ENCODE results near the gene KDR.

The KDR gene

DNA sequence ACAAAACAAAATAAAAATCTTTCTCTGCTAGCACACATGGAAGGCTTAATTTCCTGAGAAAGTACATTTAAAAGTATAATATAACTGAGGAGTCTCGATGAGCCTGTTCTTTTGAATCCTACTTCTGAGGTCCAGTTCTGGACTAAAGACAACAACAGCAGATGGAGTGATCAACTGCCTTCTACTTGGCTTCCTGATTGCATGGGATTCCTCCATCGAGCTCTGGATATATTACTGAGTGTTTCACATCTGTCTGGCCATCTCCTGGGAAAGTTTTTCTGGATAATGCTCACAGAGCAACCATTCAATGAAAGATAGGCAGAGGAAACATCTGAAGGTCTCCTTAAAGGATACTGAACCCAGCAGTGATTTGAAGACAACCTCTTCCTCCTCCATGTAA, 42.6 kb downstream of the KDR start:
- DNase-seq, result no peak
- Mint-ChIP-seq H3K27me3 (no peaks in the 10 kb centered on the region), H3K9me3 (no peaks in the 10 kb centered on the region), H3K36me3 (ENCODE audit: insufficient read depth) (peaks cover 4% of the 10 kb centered on the region), H3K4me1 (ENCODE audit: low read depth in 2 of 2) (no peaks in the 10 kb centered on the region), H3K27ac (no peak overlapping the region), H3K4me3 (no peak overlapping the region)
- no peak for ATAC-seq (replicated peaks)

DNA sequence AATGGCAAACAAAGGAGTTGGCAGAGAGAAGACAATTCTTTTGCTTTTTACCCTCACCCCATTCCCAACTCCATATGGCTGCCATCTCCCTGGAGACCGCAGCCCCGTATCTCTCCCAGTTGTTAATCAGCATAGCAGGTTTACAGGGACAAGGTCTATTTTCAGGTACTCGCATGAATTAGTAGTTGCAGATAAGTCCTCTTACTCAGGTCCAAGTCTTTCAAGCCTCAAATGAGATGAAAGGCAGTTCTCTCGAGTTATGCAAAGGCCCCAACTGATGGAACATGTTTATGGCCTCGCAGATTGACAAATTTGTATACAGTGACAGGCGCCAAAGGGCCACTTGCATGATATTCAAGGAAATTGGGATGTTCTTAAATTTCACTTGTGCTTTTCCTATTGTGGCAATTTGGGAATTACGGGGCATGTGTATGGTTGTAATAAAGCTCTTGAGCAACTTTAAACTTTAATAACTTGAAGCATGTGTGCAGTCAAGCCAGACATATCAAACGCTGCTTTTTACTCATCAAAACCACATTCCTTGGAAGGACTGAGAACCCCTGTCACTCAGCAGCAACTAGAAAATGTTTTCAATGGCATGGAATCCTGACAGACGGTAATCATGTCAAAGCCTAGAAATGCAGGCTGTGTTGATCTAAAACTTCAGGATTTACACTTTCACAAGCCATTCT, 45.1 kb downstream of the KDR start:
- Mint-ChIP-seq H3K4me1 (ENCODE audit: low read depth in 2 of 2) (no peaks in the 10 kb centered on the region), H3K36me3 (ENCODE audit: insufficient read depth) (no peaks in the 10 kb centered on the region)
- ATAC-seq (replicated peaks), result no peak

DNA sequence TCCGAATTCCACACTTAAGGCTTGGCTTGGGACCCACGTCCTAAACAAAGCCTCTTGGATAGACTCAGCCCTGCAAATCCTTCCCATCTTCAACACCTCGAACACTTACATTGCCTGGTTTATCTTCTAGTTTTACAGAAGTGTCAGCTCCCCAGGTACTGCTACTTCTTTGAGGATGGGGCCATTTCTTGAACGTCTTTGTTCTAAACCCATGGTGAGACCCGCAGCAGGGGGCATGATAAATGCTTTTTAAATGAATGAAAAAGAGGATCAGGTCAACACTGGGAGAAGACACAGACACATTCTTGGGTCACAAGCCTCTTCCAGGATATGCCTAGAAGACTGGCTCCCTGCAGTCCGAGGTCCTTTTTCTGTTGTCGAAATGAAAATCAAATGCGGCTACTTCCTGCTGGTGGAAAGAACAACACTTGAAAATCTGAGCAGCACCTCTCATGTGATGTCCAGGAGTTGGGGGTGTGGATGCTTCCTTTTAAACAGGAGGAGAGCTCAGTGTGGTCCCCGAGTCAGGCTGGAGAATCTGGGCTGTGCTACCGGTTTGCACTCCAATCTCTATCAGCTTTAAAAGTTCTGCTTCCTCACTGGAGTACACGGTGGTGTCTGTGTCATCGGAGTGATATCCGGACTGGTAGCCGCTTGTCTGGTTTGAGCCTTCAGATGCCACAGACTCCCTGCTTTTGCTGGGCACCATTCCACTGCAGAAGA, 45.8 kb downstream of the KDR start:
- H3K36me3 Mint-ChIP-seq (ENCODE audit: insufficient read depth), result no peaks in the 10 kb centered on the region
- DNase-seq, result no peak
- H3K27me3 Mint-ChIP-seq, result no peaks in the 10 kb centered on the region
- no peak for ATAC-seq (replicated peaks)
- H3K4me3 Mint-ChIP-seq, result no peak overlapping the region
- no peaks in the 10 kb centered on the region for H3K9me3 Mint-ChIP-seq
- H3K4me1 Mint-ChIP-seq (ENCODE audit: low read depth in 2 of 2), result no peaks in the 10 kb centered on the region
- no peak overlapping the region for H3K27ac Mint-ChIP-seq

More for the DNA sequence above, 45.1 kb downstream of the KDR start:
- no peak overlapping the region for H3K4me3 Mint-ChIP-seq
- no peaks in the 10 kb centered on the region for H3K27me3 Mint-ChIP-seq
- H3K27ac Mint-ChIP-seq, result no peak overlapping the region
- DNase-seq, result no peak
- H3K9me3 Mint-ChIP-seq, result no peaks in the 10 kb centered on the region

DNA sequence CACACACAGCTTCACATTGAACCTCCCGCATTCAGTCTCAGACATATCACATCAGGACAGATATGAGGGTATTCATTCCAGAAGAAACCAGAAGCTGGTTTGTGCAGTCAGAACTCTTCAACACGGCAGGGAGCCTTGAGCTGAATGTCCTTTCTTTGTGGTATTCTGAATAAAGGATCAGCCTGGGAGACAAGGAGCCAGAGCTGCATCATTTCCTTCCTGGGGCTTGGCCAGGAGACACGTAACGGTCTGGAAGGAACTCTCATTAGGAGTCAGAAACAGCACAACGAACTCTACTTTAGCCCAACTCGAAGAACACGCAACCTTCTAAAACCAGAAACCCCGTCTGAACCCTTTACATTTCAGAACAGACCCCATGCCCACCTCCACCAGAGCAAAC, 46.4 kb downstream of the KDR start:
- H3K27ac Mint-ChIP-seq, result no peak overlapping the region
- DNase-seq, result no peak
- no peak for ATAC-seq (replicated peaks)
- no peaks in the 10 kb centered on the region for H3K36me3 Mint-ChIP-seq (ENCODE audit: insufficient read depth)
- H3K4me1 Mint-ChIP-seq (ENCODE audit: low read depth in 2 of 2), result no peaks in the 10 kb centered on the region
- H3K4me3 Mint-ChIP-seq, result no peak overlapping the region
- no peaks in the 10 kb centered on the region for H3K27me3 Mint-ChIP-seq
- H3K9me3 Mint-ChIP-seq, result no peaks in the 10 kb centered on the region

DNA sequence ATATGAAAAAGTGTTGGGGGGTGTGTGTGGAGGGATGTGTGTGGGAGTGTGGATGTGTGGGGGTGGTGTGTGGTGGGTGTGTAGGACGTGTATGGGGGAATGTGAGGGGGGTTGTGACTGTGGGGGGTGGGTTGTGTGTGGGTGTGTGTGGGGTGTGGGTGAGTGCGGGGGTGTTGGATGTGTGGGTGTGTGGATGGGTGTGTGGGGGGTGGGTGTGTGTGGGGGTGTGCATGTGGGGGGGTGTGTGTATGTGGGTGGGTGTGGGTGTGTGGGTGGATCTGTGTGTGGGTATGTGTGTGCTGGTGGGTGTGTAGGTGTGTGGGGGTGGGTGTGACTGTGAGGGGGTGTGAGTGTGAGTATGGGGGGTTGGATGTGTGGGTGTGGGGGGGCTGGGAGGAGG, 47.8 kb downstream of the KDR start:
- no peak for ATAC-seq (replicated peaks)
- Mint-ChIP-seq H3K9me3 (no peaks in the 10 kb centered on the region), H3K27me3 (no peaks in the 10 kb centered on the region), H3K4me1 (ENCODE audit: low read depth in 2 of 2) (no peaks in the 10 kb centered on the region), H3K4me3 (no peak overlapping the region), H3K36me3 (ENCODE audit: insufficient read depth) (no peaks in the 10 kb centered on the region), H3K27ac (no peak overlapping the region)
- DNase-seq, result no peak

DNA sequence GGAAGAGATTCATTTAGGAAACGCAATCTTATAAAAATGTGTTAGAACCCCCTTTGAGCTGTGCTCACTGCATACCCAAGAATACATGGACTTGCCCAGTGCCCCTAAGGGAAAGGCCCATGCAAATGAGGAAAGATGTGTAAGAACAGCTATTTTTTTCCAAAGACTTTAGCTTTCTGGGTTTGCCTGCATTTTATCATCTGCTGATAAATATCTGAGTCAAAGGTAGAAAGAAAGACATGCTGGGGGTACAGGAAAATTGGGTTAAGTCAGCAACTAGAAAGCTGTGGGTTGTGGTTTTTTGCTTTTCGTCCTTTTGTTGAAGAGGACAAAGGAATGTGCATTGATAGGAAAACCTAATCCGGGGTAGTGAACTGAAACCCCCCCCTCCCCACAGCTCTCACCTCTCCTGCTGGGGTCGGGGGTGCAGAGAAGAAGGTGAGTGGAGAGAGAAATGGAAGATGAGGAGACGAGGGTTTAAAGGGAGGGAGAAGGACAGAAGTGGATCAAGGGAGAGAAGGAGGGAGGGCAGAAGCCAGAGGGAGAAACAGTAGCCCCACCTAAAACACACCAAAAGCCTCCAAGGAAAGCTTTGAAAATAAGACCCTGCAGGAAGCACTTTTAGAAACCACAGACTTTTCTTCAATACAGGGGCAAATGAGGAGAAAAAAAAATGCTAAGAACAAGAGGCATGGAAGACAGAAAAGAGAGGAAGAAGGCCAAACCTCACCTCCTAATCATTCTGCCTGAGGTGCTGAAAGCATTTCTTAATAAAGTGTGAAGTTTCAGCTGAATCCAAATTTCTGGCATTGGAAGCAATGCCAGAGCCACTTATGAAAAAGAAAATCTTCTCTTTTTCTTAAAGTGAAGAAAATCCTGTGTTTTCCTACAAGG, 49.3 kb downstream of the KDR start:
- Mint-ChIP-seq H3K4me3 (no peak overlapping the region), H3K36me3 (ENCODE audit: insufficient read depth) (no peaks in the 10 kb centered on the region), H3K9me3 (no peaks in the 10 kb centered on the region), H3K27me3 (no peaks in the 10 kb centered on the region), H3K4me1 (ENCODE audit: low read depth in 2 of 2) (no peaks in the 10 kb centered on the region), H3K27ac (no peak overlapping the region)
- DNase-seq (no peak), ATAC-seq (replicated peaks) (no peak)

DNA sequence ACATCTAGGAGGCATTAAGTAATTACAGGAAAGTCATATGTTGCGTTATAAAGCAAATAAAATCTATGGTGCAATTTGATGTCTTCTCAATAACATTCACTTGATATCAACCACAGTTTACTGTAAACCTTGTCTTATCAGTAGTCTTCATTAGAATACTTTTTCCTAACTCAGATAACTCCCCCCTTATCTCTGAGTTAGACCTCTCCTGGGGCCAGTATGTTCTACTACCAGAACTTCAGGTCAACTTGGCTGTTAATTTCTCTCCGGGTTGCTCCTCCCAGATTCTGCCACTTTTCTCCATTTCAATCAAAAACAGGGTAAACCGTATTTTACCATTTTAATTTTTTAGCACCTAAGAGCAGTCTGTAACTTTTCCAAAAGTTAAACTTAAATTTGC, 50.0 kb downstream of the KDR start:
- ATAC-seq (replicated peaks), result no peak
- peaks cover 0 to 3% of the 10 kb centered on the region in 2 donors for H3K9me3 Mint-ChIP-seq
- H3K36me3 Mint-ChIP-seq (ENCODE audit: insufficient read depth), result no peaks in the 10 kb centered on the region
- no peaks in the 10 kb centered on the region for H3K4me1 Mint-ChIP-seq (ENCODE audit: low read depth in 2 of 2)
- DNase-seq, result no peak
- H3K4me3 Mint-ChIP-seq, result no peak overlapping the region
- no peak overlapping the region for H3K27ac Mint-ChIP-seq
- no peaks in the 10 kb centered on the region for H3K27me3 Mint-ChIP-seq

DNA sequence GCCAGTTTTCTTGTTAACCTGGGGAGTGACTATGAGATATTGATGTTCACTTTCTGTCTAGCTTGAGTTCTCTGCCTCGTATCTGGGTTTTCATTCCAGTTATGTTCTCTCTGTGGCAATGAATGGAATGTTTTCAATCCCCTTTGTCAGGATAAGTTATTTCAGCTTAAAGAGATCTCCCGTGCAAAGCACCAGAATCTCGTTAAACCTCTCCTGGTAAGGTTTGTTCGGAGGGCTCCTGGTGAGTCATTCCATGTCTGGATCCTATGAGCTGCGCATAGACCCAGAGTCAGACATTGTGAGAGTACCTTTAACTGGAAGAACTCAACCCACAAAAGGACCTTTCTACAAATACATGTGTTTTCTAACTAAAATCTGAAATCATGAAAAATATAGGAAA, 51.0 kb downstream of the KDR start:
- H3K4me3 Mint-ChIP-seq, result no peak overlapping the region
- H3K36me3 Mint-ChIP-seq (ENCODE audit: insufficient read depth), result no peaks in the 10 kb centered on the region
- no peaks in the 10 kb centered on the region for H3K27me3 Mint-ChIP-seq
- no peaks in the 10 kb centered on the region for H3K4me1 Mint-ChIP-seq (ENCODE audit: low read depth in 2 of 2)
- no peak overlapping the region for H3K27ac Mint-ChIP-seq
- DNase-seq (no peak), ATAC-seq (replicated peaks) (no peak)
- H3K9me3 Mint-ChIP-seq, result peaks cover 0 to 3% of the 10 kb centered on the region in 2 donors

DNA sequence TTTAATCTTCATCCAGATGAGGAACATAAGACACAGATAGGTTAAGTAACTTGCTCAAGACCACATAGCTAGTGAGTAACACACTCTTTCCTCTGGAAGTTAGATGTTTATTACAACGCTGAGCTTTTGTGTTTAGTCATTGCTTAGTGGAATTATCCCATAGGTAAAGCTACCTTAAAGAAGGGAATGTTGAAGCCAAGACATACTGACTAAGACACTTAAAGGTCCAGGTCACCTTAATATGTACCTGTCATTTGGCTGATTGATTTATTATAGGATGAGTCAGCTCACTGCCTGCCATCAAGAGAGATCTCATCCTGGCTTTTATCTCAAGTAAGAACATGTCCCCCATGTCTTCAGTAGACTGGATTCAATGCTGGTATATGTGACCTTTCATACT, 53.4 kb downstream of the KDR start:
- Mint-ChIP-seq H3K4me3 (no peak overlapping the region), H3K27ac (no peak overlapping the region), H3K27me3 (no peaks in the 10 kb centered on the region), H3K36me3 (ENCODE audit: insufficient read depth) (no peaks in the 10 kb centered on the region), H3K9me3 (peaks cover 0 to 3% of the 10 kb centered on the region in 2 donors), H3K4me1 (ENCODE audit: low read depth in 2 of 2) (no peaks in the 10 kb centered on the region)
- no peak for DNase-seq
- ATAC-seq (replicated peaks), result no peak

DNA sequence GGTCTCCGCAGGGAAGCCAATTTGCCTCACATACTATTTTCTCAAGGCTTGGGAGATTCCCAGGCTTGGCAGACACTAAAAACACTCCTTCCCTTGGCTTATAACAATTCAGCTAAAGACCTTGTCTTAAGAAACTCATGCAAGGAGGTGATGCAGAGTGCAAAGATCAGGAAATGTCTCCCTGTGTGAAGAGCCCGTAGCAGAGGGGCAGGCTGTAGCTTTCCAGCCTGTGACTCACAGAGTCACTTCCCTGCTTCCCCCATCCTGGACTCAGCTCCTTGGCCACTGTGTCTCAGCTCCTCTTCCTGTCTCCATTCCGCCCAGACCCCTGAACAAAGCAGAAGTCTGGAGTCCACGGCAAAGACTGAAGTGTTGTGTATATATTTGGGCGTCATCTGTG, 56.1 kb downstream of the KDR start:
- no peak for DNase-seq
- no peaks in the 10 kb centered on the region for H3K4me1 Mint-ChIP-seq (ENCODE audit: low read depth in 2 of 2)
- H3K27me3 Mint-ChIP-seq, result no peaks in the 10 kb centered on the region
- H3K4me3 Mint-ChIP-seq, result no peak overlapping the region
- H3K36me3 Mint-ChIP-seq (ENCODE audit: insufficient read depth), result no peaks in the 10 kb centered on the region
- peaks cover 0 to 3% of the 10 kb centered on the region in 2 donors for H3K9me3 Mint-ChIP-seq
- no peak for ATAC-seq (replicated peaks)
- H3K27ac Mint-ChIP-seq, result no peak overlapping the region

DNA sequence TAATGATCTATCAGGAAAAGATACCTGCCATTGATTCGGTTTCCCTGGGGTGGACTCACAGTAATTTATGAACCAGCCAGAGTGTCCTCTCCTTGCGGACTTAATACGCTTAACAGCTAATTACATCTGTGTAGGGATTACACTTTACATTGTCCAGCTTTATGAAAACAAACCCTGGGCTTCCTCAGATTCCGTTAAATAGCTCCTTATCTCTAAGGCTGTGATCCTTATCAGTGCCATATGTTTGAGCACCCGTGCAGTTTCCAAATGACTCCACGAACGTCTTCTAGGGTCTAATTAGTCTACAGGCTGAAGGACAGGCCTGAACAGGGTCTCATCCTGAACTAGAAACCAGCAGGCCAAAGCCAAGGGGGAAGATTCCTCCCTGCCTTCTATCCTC, 56.9 kb downstream of the KDR start:
- Mint-ChIP-seq H3K4me3 (no peak overlapping the region), H3K27me3 (no peaks in the 10 kb centered on the region), H3K36me3 (ENCODE audit: insufficient read depth) (no peaks in the 10 kb centered on the region), H3K27ac (no peak overlapping the region), H3K4me1 (ENCODE audit: low read depth in 2 of 2) (no peaks in the 10 kb centered on the region), H3K9me3 (peaks cover 0 to 3% of the 10 kb centered on the region in 2 donors)
- ATAC-seq (replicated peaks) (no peak), DNase-seq (no peak)

DNA sequence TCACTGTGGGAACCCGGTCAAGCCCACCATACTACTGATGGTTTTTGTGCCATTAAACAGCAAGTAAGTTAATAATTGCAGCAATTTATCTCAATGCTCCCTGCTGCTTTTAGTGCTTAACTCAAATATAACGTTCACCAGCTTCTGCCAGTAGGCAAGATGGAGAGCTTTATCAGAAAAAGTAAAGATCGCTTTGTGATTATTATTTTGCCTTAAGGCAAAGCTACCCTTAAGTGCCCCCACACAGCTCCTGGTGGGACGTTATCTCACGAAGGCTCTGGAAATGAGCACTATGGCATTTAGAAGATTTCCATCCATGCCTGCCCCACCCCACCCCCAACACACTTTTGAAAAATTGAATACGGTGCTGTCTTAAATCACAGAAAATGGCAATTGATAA, 59.4 kb downstream of the KDR start:
- H3K27ac Mint-ChIP-seq, result no peak overlapping the region
- H3K4me1 Mint-ChIP-seq (ENCODE audit: low read depth in 2 of 2), result no peaks in the 10 kb centered on the region
- H3K9me3 Mint-ChIP-seq, result peaks cover 0 to 3% of the 10 kb centered on the region in 2 donors
- no peak for ATAC-seq (replicated peaks)
- H3K27me3 Mint-ChIP-seq, result no peaks in the 10 kb centered on the region
- no peak for DNase-seq
- no peak overlapping the region for H3K4me3 Mint-ChIP-seq
- no peaks in the 10 kb centered on the region for H3K36me3 Mint-ChIP-seq (ENCODE audit: insufficient read depth)

DNA sequence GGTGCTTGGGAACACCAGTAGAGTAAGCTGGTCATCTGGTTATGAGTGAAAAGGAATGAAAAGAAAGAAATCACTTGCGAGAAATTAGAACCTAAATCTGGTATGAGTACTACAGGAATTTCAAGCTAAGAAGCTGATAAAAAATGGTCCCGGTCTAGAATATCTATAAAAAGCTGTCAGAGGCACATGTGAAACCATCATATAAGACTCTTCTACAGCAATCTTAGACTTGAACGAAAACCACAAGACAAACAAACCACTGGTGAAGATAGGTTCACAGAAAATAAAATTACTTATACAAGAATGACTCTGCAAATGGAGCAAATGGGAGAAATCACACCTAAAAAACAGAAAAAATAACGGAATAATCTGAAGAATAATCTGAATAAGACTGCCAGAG, 69.9 kb downstream of the KDR start:
- DNase-seq (no peak), ATAC-seq (replicated peaks) (no peak)
- Mint-ChIP-seq H3K27me3 (no peaks in the 10 kb centered on the region), H3K36me3 (ENCODE audit: insufficient read depth) (peaks cover 4% of the 10 kb centered on the region), H3K4me3 (no peak overlapping the region), H3K27ac (no peak overlapping the region), H3K4me1 (ENCODE audit: low read depth in 2 of 2) (no peaks in the 10 kb centered on the region), H3K9me3 (peaks cover 5 to 7% of the 10 kb centered on the region in 2 donors)

DNA sequence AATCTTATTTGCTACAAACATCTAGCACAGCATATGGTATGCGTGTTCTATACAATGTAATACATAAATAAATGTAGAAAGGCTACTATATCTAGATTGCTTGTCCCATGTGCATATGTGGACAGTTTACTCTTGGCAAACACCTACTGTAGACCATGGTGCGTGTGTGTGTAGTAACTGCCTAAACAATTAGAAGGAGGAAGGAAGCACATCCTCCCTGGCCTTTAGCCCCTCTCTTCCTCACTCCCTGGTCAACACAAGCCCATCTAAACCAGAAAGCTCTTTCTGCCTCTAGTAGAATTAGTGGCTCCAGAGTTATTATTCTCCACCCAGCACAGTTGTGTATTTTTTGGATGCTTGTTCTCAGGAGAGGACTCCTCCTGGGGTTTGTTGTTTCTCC, 73.9 kb downstream of the KDR start:
- Mint-ChIP-seq H3K27ac (no peak overlapping the region), H3K36me3 (ENCODE audit: insufficient read depth) (peaks cover 2% of the 10 kb centered on the region), H3K27me3 (no peaks in the 10 kb centered on the region), H3K4me3 (no peak overlapping the region), H3K9me3 (peaks cover 5 to 7% of the 10 kb centered on the region in 2 donors), H3K4me1 (ENCODE audit: low read depth in 2 of 2) (no peaks in the 10 kb centered on the region)
- no peak for ATAC-seq (replicated peaks)
- no peak for DNase-seq
